Fibroblast of lung (primary cell): ENCODE data around the gene STAC2. TPM values are rescaled to one million over a fixed set of nuclear protein-coding genes. Genes with fewer than 3 reads are reported as not detected.
A peak's percentile ranks its signal among the peaks of the same experiment; 100 is the strongest.

Experiments
- DNase-seq, 2 donors: peaks; one replicate each; pipeline versions ENCODE4 v3.0.0 to v3.0.0-alpha.2; 2010; ENCODE audit warnings: low read depth in 2 of 2
- H2AFZ ChIP-seq: 2 replicates; pipeline ENCODE4 v1.5.1; 2012; ENCODE audit warnings: low read length, control low read depth, inconsistent platforms
- H3K27ac ChIP-seq: 2 replicates; pipeline ENCODE4 v1.5.1; 2011; ENCODE audit warnings: low read length, control low read depth; ENCODE audit not compliant: insufficient read depth
- H3K27me3 ChIP-seq: 2 replicates; pipeline ENCODE4 v1.5.1; 2011; ENCODE audit warnings: mild to moderate bottlenecking, low read length; ENCODE audit not compliant: control insufficient read depth, insufficient read depth
- H3K36me3 ChIP-seq: 2 replicates; pipeline ENCODE4 v1.5.1; 2011; ENCODE audit warnings: low read length; ENCODE audit not compliant: control insufficient read depth, insufficient read depth
- H3K4me1 ChIP-seq: 2 replicates; pipeline ENCODE4 v1.5.1; 2011; ENCODE audit warnings: low read length; ENCODE audit not compliant: control insufficient read depth, insufficient read depth; ENCODE audit errors: extremely low read depth
- H3K4me2 ChIP-seq: 2 replicates; pipeline ENCODE4 v1.5.1; 2011; ENCODE audit warnings: low read length, control low read depth; ENCODE audit not compliant: insufficient read depth; ENCODE audit errors: extremely low read depth
- H3K4me3 ChIP-seq, 4 experiments: fragments of 200-600 bp in 1 of 4; sonication (generic) in 1 of 4; replicated peaks in 1 of 4; 2 replicates each; pipeline ENCODE4 v1.5.1; 2011 to 2016; ENCODE audit warnings: low read length in 4 of 4, low read depth in 3 of 4, mild to moderate bottlenecking in 3 of 4, control low read depth in 2 of 4, inconsistent platforms in 1 of 4, mixed read lengths in 1 of 4; ENCODE audit not compliant: insufficient read depth in 1 of 4; ENCODE audit errors: control extremely low read depth in 1 of 4
- H3K79me2 ChIP-seq: 2 replicates; pipeline ENCODE4 v1.5.1; 2012; ENCODE audit warnings: mild to moderate bottlenecking, low read length, inconsistent platforms; ENCODE audit not compliant: control insufficient read depth, insufficient read depth
- H3K9ac ChIP-seq: 2 replicates; pipeline ENCODE4 v1.5.1; 2011; ENCODE audit warnings: mild to moderate bottlenecking, low read length, control low read depth; ENCODE audit not compliant: insufficient read depth
- H3K9me3 ChIP-seq: 2 replicates; pipeline ENCODE4 v1.5.1; 2012; ENCODE audit warnings: low read depth, low read length; ENCODE audit not compliant: control insufficient read depth, insufficient read depth
- H4K20me1 ChIP-seq: 2 replicates; pipeline ENCODE4 v1.5.1; 2011; ENCODE audit warnings: low read length; ENCODE audit not compliant: control insufficient read depth, insufficient read depth; ENCODE audit errors: extremely low read depth
- CTCF ChIP-seq, 2 donors: IDR thresholded peaks in 1 of 2; conservative IDR thresholded peaks in 1 of 2; 1 replicate in 1 of 2; 2 replicates in 1 of 2; pipeline ENCODE4 v1.5.1; 2011 to 2012; ENCODE audit warnings: low read length in 2 of 2, control low read depth in 1 of 2, inconsistent platforms in 1 of 2, low read depth in 1 of 2, mild to moderate bottlenecking in 1 of 2
- EZH2 ChIP-seq: IDR thresholded peaks from 2 replicates; pipeline ENCODE4 v1.5.1; 2012; ENCODE audit warnings: low read length, control low read depth, mild to moderate bottlenecking; ENCODE audit errors: missing control alignments
- polyA plus RNA-seq, 2 donors: library from polyadenylated mRNA; depleted of rRNA in 1 of 2; stranded (reverse) in 1 of 2; unstranded in 1 of 2; fragments of >200 nt; gene quantifications; 2 replicates each; pipeline ENCODE4 v1.2.1, GENCODE V29; 2011 to 2012; ENCODE audit warnings: missing spikeins in 1 of 2
- total RNA-seq: library from RNA; depleted of rRNA; stranded (reverse); fragments of >200 nt; gene quantifications from 2 replicates; pipeline ENCODE4 v1.2.1, GENCODE V29; 2014

The STAC2 gene
- total and polyA plus RNA-seq, 2 donors (not counting 1 experiment from before 2014, with no cell fraction given): 0.01 TPM; not detected in 1

- Histone ChIP-seq H3K9me3 (no peaks in the 10 kb centered on the region), H4K20me1 (no peaks in the 10 kb centered on the region), H3K4me2 (no peak overlapping the region), H2AFZ (no peak overlapping the region), H3K9ac (no peak overlapping the region), H3K27me3 (peaks cover 20% of the 10 kb centered on the region), H3K79me2 (no peaks in the 10 kb centered on the region), H3K36me3 (no peaks in the 10 kb centered on the region), H3K4me3 (no peak overlapping the region), H3K27ac (no peak overlapping the region), H3K4me1 (peaks cover 4% of the 10 kb centered on the region)
- no peak for TF ChIP-seq CTCF (conservative IDR thresholded peaks at IDR 0.05 in 1 of 2, IDR thresholded peaks at IDR 0.05 in 1 of 2; ENCODE audit: low read depth in 1 of 2, low read length in 2 of 2)
- no peak for TF ChIP-seq EZH2
- no peak for DNase-seq
Observed at GRCh38 chr17:39230361-39230760, 4.6 kb upstream of the STAC2 start.

- no peaks in the 10 kb centered on the region for H3K9me3 ChIP-seq
- no peak overlapping the region for H2AFZ ChIP-seq
- H3K27ac ChIP-seq: no peak overlapping the region
- H3K36me3 ChIP-seq: no peaks in the 10 kb centered on the region
- DNase-seq: peak in 1 of 2 donors; percentile 66
- H3K4me2 ChIP-seq: no peak overlapping the region
- peaks cover 4% of the 10 kb centered on the region for H3K4me1 ChIP-seq
- H3K27me3 ChIP-seq: peaks cover 30% of the 10 kb centered on the region
- H3K4me3 ChIP-seq: no peak overlapping the region
- no peak overlapping the region for H3K9ac ChIP-seq
- H3K79me2 ChIP-seq: no peaks in the 10 kb centered on the region
- TF ChIP-seq CTCF (conservative IDR thresholded peaks at IDR 0.05 in 1 of 2, IDR thresholded peaks at IDR 0.05 in 1 of 2; ENCODE audit: low read depth in 1 of 2, low read length in 2 of 2) (no peak), EZH2 (no peak)
- no peaks in the 10 kb centered on the region for H4K20me1 ChIP-seq
Observed at GRCh38 chr17:39229274-39229913, 3.6 kb upstream of the STAC2 start.

GRCh38 chr17:39227364-39227919 is 1.7 kb upstream of the STAC2 start:
- Histone ChIP-seq H3K27me3 (peaks cover 40% of the 10 kb centered on the region), H3K79me2 (no peaks in the 10 kb centered on the region), H3K4me1 (peaks cover 4% of the 10 kb centered on the region), H3K27ac (no peak overlapping the region), H4K20me1 (no peaks in the 10 kb centered on the region), H3K4me2 (no peak overlapping the region), H3K9me3 (no peaks in the 10 kb centered on the region), H3K36me3 (no peaks in the 10 kb centered on the region), H2AFZ (no peak overlapping the region), H3K4me3 (no peak overlapping the region), H3K9ac (no peak overlapping the region)
- TF ChIP-seq CTCF (conservative IDR thresholded peaks at IDR 0.05 in 1 of 2, IDR thresholded peaks at IDR 0.05 in 1 of 2; ENCODE audit: low read depth in 1 of 2, low read length in 2 of 2) (no peak), EZH2 (no peak)
- DNase-seq: no peak
